HG03139 (cell line): ENCODE results near the gene LTB4R.

Experiments
- ATAC-seq: cut with Tn5 transposase; IDR thresholded peaks from one replicate; pipeline ENCODE4 v1.9.1; 2021; ENCODE audit not compliant: unreplicated experiment

LTB4R gene

GRCh38 chr14:24278424-24278823 lies 32.9 kb upstream of the LTB4R start:
- no peak for ATAC-seq

GRCh38 chr14:24279301-24280186 lies 31.8 kb upstream of the LTB4R start:
- ATAC-seq, result no peak

DNA sequence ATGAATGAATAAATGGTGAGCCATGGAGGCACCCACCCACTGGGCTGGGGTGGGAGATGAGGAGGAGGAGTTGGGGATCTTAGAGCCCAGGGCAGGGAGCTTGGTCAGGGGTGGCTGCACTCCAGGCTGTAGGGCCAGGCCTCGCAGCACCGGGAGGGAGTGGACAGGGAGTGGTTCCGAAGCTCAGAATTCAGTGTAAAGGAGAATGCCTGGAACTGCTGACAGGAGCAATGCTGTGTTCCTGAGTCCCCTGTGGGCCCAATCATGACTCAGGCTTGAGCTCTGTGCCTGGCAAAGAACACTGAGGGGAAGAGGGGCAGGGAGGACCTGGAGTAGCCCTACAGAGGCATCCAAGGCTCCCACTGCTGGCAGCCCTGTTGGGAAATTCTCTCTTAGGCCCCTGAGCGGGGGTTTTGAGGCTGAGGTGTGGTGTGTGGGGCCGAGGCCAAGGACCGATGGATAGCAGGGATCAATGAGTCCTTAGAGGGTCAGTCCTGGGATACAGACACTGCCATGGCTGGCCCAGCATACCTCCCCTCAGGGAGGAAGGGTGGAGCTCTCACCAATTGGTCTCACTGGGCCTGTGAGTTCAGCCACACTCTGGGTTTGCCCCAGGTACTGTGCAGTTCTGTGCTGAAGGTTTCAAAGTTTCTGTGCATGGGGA lies 30.4 kb upstream of the LTB4R start:
- ATAC-seq, result no peak

DNA sequence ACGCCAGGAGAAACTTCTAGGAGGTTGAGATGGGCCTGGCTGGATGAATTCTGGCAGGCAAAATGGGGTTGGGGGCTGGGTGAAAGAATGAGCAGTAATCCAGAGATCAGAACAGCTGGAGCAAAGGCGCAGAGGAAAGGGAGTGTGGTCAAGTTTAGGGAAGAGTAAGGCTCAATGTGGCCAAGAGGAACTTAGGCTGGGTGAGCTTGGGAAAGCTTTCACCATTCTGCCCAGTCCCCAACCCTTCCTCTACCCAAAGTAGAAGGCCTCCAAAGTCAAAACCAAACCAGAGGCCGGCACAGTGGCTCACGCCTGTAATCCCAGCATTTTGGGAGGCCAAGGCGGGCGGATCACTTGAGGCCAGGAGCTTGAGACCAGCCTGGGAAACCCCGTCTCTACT lies 29.7 kb upstream of the LTB4R start:
- ATAC-seq, result no peak

DNA sequence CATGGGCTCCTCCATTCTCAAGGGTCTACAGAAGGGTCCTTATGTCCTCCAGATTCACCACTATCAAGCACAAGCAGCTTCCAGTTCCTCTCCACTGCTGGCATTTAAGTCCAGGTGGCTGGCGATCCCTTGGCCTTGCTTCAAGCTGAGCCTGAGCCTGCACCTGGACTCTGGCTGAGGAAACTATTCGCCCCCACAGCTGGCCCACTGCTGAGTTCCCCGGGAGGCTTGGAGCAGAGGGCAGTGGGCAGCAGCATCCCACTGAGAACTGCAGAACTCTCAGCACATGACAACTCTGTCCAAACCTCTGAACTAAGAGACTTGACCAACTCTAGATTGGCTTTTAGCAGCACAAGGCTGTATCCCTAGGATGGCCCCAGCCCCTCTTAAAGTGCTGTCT lies 28.6 kb upstream of the LTB4R start:
- ATAC-seq, result no peak

DNA sequence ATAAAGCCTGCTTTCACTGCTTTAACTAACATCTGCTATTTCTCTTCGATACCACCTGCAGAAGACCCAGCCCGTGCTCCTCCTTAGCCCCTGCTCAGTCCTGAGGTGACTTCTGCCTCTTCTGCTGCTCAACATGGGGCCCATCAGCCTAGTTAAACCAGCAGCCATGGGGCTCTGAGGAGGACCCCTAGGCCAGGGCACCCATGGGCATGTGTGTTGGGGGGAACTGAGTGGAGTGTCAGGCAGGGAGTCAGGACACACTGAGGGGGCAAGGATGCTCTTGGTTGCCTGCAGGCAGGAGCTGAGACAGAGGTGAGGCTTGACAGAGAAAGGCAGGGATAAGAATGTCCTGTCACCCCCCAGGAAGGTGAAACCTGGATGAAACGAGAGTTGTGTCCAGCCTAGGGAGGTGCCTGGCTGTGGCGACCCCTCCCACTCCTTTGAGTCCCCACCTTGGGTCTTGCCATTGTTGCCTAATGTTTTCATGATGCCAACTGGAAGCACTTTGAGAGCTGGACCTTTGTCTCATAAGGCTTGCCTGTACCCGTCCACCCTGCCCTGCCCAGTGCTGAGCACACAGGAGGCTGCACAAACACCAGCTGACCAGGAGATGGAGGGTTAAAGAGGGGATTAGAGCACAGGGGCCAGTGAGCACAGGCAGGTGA lies 27.4 kb upstream of the LTB4R start:
- ATAC-seq, result no peak

DNA sequence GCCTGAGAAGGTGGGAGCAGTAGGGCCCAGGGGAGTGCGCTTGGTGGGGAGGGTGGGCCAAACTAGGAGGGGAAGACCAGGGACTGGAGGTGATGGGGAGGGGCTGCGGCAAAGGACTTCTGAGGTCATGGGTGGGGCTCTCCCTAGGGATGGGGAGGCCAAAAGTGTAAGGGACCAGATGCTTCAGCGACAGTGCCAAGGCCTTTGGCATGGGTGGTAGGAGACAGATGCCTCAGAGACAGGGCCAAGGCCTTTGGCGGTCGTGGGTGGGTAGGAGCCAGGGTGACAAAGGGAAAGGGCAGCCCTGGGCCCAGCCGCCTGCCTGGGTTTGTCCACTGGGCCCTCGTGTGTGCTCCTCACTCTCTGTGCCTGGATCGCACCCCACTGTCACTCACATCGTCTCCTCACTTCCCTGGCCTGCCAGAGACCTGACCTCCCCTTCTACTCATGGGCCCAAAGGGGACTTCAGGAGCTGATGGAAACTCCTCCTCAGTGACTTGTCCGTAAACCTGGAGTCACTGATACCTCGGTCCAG lies 26.7 kb upstream of the LTB4R start:
- no peak for ATAC-seq

GRCh38 chr14:24285351-24285750 lies 26.0 kb upstream of the LTB4R start:
- ATAC-seq, result no peak

DNA sequence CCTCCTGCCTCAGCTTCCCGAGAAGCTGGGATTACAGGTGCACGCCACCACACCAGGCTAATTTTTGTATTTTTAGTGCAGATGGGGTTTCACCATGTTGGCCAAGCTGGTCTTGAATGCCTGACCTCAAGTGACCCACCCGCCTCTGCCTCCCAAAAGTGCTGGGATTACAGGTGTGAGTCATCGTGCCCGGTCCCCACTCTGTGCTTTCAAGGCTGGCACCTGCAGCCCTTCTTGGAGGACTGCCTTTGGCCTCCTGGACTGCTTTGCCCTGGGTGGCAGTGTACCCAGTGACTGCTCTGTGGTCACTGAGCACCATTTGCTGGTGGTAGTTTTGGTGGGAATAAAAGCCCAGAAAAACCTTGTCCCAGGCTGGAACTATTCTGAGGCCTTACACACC lies 24.3 kb upstream of the LTB4R start:
- no peak for ATAC-seq

DNA sequence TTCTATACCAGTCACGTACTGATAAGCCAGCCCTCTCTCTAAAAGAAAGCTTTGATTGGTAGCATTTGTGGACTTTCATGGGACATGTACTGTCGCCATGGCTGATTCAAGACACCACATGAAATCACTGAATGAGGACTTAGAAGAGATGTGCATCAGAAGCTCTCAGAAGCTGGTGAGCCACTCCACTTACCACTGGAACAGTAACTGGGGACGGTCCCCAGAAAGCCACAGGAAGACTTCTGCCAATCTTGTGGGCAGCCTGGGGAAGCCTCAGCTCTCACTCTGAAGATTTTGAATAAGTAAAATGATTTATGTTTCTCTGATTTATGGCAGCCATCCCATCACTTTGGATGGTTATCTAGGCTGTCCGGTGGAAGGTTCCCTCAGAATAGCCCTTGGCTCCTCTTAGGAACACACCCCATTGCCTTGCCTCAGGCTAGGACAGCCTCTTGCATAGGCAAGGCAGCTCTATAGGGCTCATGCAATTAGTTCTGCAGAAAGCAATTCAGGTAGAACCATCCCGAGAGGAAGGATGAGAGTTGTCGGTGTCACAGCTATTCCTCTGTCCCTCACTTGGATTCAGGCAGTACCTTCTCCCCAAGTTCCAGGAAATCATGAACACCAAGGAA lies 21.5 kb upstream of the LTB4R start:
- ATAC-seq, result no peak

DNA sequence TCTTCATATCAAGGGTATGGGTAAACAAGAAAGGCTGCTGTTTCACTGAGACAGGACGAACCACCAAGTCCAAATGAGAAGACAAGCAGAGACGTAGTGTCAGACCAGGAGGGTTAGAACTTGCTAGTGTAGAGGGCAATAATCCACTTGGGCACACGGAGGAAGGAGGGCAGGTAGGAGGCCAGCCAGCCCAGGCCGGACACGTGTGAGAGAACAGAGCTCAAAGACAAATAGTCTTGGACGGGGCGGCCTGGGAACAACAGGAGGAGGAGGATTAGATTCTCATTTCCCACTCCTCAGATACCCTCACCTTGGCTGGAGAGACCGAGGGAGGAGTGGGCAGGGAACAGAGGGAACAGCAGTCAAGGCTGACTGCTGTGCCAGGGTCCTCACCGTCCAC lies 20.6 kb upstream of the LTB4R start:
- ATAC-seq, result no peak

DNA sequence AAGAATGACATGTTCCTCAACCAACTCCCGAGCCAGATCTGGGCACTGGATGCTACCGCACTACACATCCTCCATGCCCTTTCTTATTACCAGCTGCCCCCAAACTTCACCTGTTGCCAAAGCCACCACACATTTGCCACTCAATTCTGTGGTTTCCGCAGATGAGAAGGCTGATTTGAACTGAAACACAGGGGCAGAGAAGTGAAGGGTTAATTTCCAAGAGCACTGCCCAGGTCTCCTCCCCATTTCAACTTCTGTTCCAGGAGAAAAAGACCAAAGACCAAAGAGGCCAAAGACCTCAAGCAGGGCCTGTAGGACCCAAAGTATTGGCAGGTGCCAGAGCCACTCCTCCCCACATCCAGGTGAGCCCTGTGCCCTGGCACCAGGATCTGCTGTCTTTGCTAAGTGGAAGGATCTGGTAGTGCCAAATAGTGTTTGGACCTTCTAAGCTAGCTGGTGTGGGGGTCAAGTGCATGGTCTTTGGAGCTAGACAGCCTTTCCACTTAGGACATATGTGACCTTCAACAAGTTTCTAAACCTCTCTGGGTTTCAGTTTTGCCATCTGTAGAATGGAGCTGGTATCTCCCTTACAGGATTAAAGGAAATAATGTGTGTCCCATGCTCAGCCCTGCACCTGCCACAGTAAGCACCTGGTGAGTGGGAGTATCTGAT lies 19.7 kb upstream of the LTB4R start:
- ATAC-seq, result no peak

DNA sequence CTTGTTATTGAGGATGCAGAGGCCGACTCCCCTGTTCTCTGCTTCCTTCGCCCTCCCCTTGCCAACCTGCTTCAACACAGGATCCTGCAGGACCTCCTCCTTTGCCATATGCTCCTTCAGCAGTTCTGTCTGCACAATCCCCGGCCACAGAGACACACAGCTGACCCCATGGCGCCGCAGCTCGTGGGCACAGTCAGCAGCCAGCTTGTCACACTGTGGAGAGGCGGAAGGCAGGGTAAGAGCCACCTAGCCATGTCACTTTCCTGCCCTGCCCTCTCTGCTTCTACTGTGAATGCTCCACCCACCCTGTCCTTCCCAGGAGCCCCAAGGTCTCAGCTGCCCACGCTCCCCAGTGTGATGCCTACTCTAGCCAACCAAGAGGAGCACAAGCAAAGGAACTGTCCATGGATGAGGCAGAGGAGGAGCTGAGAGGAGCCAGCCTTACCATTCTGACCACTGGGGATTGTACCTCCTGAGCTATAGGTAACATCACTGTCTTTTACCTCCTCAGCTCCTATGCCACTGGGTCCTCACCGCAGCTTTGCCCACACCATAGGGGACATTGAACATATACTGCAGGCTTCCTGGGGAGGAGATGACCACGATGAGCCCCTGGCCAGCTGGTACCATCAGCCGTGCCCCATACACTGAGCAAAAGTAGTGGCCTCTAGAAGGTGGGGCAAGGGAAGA lies 19.0 kb upstream of the LTB4R start:
- ATAC-seq, result no peak

- no peak for ATAC-seq
Observed at GRCh38 chr14:24293525-24293924, 17.8 kb upstream of the LTB4R start.

DNA sequence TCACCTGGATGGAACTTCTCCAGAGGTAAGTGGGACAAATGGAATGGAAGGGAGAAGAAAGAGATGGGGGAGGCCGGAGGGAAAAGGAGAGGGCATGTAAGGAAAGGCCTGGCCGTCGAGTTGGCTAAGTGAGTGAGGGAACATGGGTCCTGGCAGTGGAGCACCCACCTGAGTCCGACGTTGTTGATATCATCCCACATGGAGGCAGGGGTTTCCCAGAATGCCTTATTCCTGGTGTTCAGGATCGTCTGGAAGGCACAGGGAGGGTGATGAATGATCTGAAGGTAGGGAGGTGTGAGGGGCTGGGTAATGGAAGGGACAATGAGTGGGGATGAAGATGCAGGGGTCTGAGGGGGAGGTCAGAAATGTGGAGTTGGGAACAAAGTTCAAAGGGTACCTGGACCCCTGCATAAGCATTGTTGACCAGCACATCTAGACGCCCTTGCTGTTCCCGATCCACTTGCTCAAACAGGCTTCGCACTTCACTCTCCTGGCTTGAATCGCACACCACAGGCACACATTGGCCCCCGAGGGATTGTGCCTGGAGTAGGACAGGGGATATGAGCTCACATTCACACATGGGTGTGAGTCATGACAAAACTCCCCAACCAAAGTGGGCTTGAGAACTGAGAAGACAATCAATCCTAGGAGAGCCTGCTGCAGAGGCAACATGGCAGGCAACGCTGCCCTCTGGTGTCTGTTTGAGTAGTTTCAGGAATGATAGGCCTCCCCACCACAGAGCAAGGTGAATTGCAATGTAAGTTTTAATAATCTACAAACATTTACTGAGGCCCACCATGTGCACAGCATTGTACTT lies 14.8 kb upstream of the LTB4R start:
- ATAC-seq, result peak; percentile 51

- ATAC-seq, result peak; percentile 22
Observed at GRCh38 chr14:24297190-24297964, 13.9 kb upstream of the LTB4R start.

DNA sequence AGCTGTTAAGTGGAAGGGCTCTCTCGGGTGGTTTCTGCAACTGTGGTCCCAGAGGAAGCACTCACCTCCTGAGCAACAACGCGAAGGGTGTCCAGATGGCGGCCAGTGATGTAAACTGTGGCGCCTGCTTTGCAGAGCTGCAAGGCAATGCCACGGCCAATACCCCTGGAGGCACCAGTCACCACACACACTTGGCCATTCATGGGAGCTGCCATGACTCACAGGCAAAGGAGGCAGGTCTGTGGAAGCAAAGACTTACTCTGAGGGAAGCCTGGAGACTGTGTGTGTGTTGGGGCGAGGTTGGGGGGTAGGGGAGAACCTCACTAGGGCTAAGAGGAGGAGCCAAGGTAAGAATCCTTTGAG lies 12.4 kb upstream of the LTB4R start:
- no peak for ATAC-seq
